ENCODE data around the gene TOP2B.

DNA sequence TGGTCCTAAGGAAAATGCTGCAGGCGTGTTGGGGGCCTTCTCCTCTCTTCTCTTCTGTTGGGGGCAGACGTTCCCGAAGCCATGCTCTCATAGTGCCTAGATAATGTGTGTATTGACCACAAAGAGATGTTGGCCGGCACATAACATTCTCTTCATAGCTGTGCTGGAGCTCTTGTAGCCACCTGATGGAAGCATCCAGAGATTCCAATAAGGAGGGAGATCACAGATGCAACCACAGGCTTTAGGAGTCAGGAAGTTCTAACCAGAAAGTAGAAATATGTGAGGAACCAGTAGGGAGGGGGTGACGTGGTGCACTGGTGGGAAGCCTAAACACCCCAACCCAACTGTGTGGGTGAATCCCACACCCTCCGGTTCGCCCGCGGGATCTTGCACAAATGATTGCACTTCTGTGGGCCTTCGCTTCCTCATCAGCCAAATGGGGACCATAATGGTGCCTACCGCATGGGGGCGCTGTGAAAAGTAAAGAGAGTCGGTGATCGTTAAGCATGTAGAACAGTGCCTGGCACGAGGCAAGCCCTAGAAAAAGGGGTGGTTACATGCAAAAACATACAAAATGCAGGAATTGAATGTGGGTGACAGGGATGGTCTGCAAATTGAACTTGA, 87.8 kb downstream of the TOP2B start:
- TF ChIP-seq, protein P1, sequence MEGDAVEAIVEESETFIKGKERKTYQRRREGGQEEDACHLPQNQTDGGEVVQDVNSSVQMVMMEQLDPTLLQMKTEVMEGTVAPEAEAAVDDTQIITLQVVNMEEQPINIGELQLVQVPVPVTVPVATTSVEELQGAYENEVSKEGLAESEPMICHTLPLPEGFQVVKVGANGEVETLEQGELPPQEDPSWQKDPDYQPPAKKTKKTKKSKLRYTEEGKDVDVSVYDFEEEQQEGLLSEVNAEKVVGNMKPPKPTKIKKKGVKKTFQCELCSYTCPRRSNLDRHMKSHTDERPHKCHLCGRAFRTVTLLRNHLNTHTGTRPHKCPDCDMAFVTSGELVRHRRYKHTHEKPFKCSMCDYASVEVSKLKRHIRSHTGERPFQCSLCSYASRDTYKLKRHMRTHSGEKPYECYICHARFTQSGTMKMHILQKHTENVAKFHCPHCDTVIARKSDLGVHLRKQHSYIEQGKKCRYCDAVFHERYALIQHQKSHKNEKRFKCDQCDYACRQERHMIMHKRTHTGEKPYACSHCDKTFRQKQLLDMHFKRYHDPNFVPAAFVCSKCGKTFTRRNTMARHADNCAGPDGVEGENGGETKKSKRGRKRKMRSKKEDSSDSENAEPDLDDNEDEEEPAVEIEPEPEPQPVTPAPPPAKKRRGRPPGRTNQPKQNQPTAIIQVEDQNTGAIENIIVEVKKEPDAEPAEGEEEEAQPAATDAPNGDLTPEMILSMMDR (optimal IDR thresholded peaks at IDR 0.05 in 1 of 3, IDR thresholded peaks at IDR 0.05 in 1 of 3, conservative IDR thresholded peaks at IDR 0.05 in 1 of 3; ENCODE audit: extremely low read depth in 1 of 3, insufficient read depth in 2 of 3, low read length in 3 of 3) = no peak
- TF ChIP-seq EZH2 (IDR thresholded peaks at IDR 0.05; ENCODE audit: low read length) = no peak
